HepG2 (cell line): ENCODE measurements around the gene RGS19. TPM values are rescaled to one million over a fixed set of nuclear protein-coding genes. Genes with fewer than 3 reads are reported as not detected.

Experiments
- CREB1 ChIP-seq, 2 experiments: fragments of 450-650 bp in 1 of 2; IDR thresholded peaks; 2 replicates each; pipeline ENCODE4 v1.6.1; 2016 to 2017; ENCODE audit warnings: control low read depth in 1 of 2, mild to moderate bottlenecking in 1 of 2, missing compliant biosample characterization in 1 of 2, missing genetic modification characterization in 1 of 2
- HMGXB4 ChIP-seq, 2 experiments: sonication (generic) in 1 of 2; formaldehyde crosslinking in 1 of 2; IDR thresholded peaks; 2 replicates each; pipeline versions ENCODE4 v1.4.0 to v1.6.1; 2018 to 2020; ENCODE audit warnings: missing genetic modification reagents in 2 of 2, borderline replicate concordance in 1 of 2, low read depth in 1 of 2, mild to moderate bottlenecking in 1 of 2, missing biosample characterization in 1 of 2
- HNRNPK ChIP-seq: fragments of 200-400 bp; formaldehyde crosslinking; IDR thresholded peaks from 2 replicates; pipeline ENCODE4 v1.6.1; 2018; ENCODE audit warnings: low read length, low read depth, moderate library complexity, mild to moderate bottlenecking; ENCODE audit not compliant: poor library complexity, severe bottlenecking
- IKZF5 ChIP-seq: IDR thresholded peaks from 2 replicates; pipeline ENCODE4 v1.6.1; 2018; ENCODE audit warnings: missing genetic modification reagents, mild to moderate bottlenecking, missing compliant biosample characterization
- IRF2 ChIP-seq: IDR thresholded peaks from 2 replicates; pipeline ENCODE4 v1.6.1; 2018; ENCODE audit warnings: missing genetic modification reagents, missing compliant biosample characterization
- ISL2 ChIP-seq: sonication (generic); formaldehyde crosslinking; IDR thresholded peaks from 2 replicates; pipeline ENCODE4 v1.5.0; 2020; ENCODE audit warnings: missing genetic modification reagents
- MEIS1 ChIP-seq: sonication (generic); formaldehyde crosslinking; IDR thresholded peaks from 2 replicates; pipeline ENCODE4 v1.9.0; 2021; ENCODE audit warnings: mild to moderate bottlenecking, missing genetic modification reagents, moderate library complexity, borderline replicate concordance
- PHF8 ChIP-seq: sonication (generic); formaldehyde crosslinking; IDR thresholded peaks from 2 replicates; pipeline ENCODE4 v1.5.0; 2020; ENCODE audit warnings: missing genetic modification reagents
- RXRB ChIP-seq: IDR thresholded peaks from 2 replicates; pipeline ENCODE4 v1.6.1; 2016; ENCODE audit warnings: borderline replicate concordance, missing genetic modification reagents, missing compliant biosample characterization
- SIN3B ChIP-seq: fragments of 150-350 bp; IDR thresholded peaks from 2 replicates; pipeline ENCODE4 v1.6.1; 2014; ENCODE audit warnings: low read length
- SMYD3 ChIP-seq: sonication (generic); formaldehyde crosslinking; IDR thresholded peaks from 2 replicates; pipeline ENCODE4 v1.8.1; 2023; ENCODE audit warnings: mild to moderate bottlenecking, missing genetic modification reagents
- TSC22D2 ChIP-seq: sonication (generic); formaldehyde crosslinking; IDR thresholded peaks from 2 replicates; pipeline ENCODE4 v1.5.1; 2020; ENCODE audit warnings: missing genetic modification reagents, mild to moderate bottlenecking, borderline replicate concordance
- ZNF317 ChIP-seq: sonication (generic); formaldehyde crosslinking; IDR thresholded peaks from 2 replicates; pipeline ENCODE4 v1.5.0; 2020; ENCODE audit warnings: mild to moderate bottlenecking, missing genetic modification reagents
- ZNF468 ChIP-seq: sonication (generic); formaldehyde crosslinking; IDR thresholded peaks from 2 replicates; pipeline ENCODE4 v1.8.0; 2022; ENCODE audit warnings: mild to moderate bottlenecking, moderate library complexity, missing genetic modification reagents
- ZNF746 ChIP-seq: sonication (generic); formaldehyde crosslinking; IDR thresholded peaks from 2 replicates; pipeline ENCODE4 v1.8.0; 2022; ENCODE audit warnings: mild to moderate bottlenecking, missing genetic modification reagents
- polyA plus RNA-seq, 8 experiments: library from polyadenylated mRNA; depleted of rRNA in 3 of 8; stranded (reverse) in 7 of 8; unstranded in 1 of 8; fragments of >200 nt; fragmentation: Illumina TruSeq in 4 of 8; extraction: Trizol in 4 of 8; gene quantifications; 2 replicates each; pipeline versions ENCODE4 v1.2.1 to v1.2.3, GENCODE V29; 2011 to 2016; ENCODE audit warnings: low read depth in 4 of 8, missing spikeins in 1 of 8, mixed read lengths in 1 of 8; ENCODE audit not compliant: insufficient read depth in 1 of 8
- total RNA-seq, 5 experiments: library from RNA; depleted of rRNA; stranded (reverse); fragments of >200 nt; fragmentation: Illumina TruSeq; extraction: Trizol; gene quantifications; 2 replicates each; pipeline ENCODE4 v1.2.3, GENCODE V29; 2016; ENCODE audit warnings: low read depth in 1 of 5
- TF ChIP-seq, protein P1 (sequence below): sonication (generic); formaldehyde crosslinking; IDR thresholded peaks from 2 replicates; pipeline ENCODE4 v1.4.0; 2020; ENCODE audit warnings: missing genetic modification reagents, borderline replicate concordance
- TF ChIP-seq, protein P2 (sequence below): sonication (generic); formaldehyde crosslinking; IDR thresholded peaks from 2 replicates; pipeline ENCODE4 v1.8.0; 2022; ENCODE audit warnings: missing genetic modification reagents, low read depth, mild to moderate bottlenecking, borderline replicate concordance
- TF ChIP-seq, protein P3 (sequence below): sonication (generic); formaldehyde crosslinking; IDR thresholded peaks from 2 replicates; pipeline ENCODE4 v1.5.1; 2020; ENCODE audit warnings: missing genetic modification reagents, mild to moderate bottlenecking, borderline replicate concordance

The RGS19 gene
- total and polyA plus RNA-seq, 2 of the 13 experiments (the other 11 are each of a cell fraction or from before 2014, with no cell fraction given): 10.7 to 11.9 TPM

- TF ChIP-seq, protein P1, sequence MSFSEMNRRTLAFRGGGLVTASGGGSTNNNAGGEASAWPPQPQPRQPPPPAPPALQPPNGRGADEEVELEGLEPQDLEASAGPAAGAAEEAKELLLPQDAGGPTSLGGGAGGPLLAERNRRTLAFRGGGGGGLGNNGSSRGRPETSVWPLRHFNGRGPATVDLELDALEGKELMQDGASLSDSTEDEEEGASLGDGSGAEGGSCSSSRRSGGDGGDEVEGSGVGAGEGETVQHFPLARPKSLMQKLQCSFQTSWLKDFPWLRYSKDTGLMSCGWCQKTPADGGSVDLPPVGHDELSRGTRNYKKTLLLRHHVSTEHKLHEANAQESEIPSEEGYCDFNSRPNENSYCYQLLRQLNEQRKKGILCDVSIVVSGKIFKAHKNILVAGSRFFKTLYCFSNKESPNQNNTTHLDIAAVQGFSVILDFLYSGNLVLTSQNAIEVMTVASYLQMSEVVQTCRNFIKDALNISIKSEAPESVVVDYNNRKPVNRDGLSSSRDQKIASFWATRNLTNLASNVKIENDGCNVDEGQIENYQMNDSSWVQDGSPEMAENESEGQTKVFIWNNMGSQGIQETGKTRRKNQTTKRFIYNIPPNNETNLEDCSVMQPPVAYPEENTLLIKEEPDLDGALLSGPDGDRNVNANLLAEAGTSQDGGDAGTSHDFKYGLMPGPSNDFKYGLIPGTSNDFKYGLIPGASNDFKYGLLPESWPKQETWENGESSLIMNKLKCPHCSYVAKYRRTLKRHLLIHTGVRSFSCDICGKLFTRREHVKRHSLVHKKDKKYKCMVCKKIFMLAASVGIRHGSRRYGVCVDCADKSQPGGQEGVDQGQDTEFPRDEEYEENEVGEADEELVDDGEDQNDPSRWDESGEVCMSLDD (CRISPR knock-in tag): 0 out of 2 replicates have a peak, but pooled peaks have one; percentile 8
- no peak for TF ChIP-seq IKZF5 (CRISPR knock-in tag)
- no peak; the same call in 1 of the 2 replicates for TF ChIP-seq ISL2 (CRISPR knock-in tag)
- TF ChIP-seq HNRNPK: peak; percentile 83
- no peak for TF ChIP-seq ZNF746 (CRISPR knock-in tag)
- TF ChIP-seq ZNF317 (CRISPR knock-in tag): 0 out of 2 replicates have a peak, but pooled peaks have one; percentile 59
- peak; percentile 72 for TF ChIP-seq PHF8 (CRISPR knock-in tag)
- TF ChIP-seq SMYD3 (CRISPR knock-in tag): 0 out of 2 replicates have a peak, but pooled peaks have one; percentile 47
- no peak for TF ChIP-seq CREB1 (IDR thresholded peaks at IDR 0.05)
- TF ChIP-seq CREB1 (CRISPR knock-in tag; IDR thresholded peaks at IDR 0.05): no peak
- no peak for TF ChIP-seq MEIS1 (CRISPR knock-in tag)
- no peak; a peak in 1 of 4 replicates for TF ChIP-seq HMGXB4 (CRISPR knock-in tag; IDR thresholded peaks at IDR 0.05; ENCODE audit: borderline replicate concordance in 1 of 2, low read depth in 1 of 2)
- TF ChIP-seq RXRB: 0 out of 2 replicates have a peak, but pooled peaks have one; percentile 24
- TF ChIP-seq SIN3B: no peak
- 0 out of 2 replicates have a peak, but pooled peaks have one; percentile 12 for TF ChIP-seq ZNF468 (CRISPR knock-in tag)
- TF ChIP-seq, protein P2, sequence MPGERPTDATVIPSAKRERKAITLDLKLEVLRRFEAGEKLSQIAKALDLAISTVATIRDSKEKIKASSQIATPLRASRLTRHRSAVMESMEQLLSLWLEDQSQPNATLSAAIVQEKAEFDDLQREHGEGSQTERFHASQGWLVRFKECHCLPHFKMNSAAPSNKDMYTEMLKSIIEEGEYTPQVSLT (CRISPR knock-in tag): no peak; the same call in 1 of the 2 replicates
- TF ChIP-seq TSC22D2: no peak
- TF ChIP-seq, protein P3, sequence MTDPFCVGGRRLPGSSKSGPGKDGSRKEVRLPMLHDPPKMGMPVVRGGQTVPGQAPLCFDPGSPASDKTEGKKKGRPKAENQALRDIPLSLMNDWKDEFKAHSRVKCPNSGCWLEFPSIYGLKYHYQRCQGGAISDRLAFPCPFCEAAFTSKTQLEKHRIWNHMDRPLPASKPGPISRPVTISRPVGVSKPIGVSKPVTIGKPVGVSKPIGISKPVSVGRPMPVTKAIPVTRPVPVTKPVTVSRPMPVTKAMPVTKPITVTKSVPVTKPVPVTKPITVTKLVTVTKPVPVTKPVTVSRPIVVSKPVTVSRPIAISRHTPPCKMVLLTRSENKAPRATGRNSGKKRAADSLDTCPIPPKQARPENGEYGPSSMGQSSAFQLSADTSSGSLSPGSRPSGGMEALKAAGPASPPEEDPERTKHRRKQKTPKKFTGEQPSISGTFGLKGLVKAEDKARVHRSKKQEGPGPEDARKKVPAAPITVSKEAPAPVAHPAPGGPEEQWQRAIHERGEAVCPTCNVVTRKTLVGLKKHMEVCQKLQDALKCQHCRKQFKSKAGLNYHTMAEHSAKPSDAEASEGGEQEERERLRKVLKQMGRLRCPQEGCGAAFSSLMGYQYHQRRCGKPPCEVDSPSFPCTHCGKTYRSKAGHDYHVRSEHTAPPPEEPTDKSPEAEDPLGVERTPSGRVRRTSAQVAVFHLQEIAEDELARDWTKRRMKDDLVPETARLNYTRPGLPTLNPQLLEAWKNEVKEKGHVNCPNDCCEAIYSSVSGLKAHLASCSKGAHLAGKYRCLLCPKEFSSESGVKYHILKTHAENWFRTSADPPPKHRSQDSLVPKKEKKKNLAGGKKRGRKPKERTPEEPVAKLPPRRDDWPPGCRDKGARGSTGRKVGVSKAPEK (CRISPR knock-in tag): no peak
- 0 out of 2 replicates have a peak, but pooled peaks have one; percentile 34 for TF ChIP-seq IRF2 (CRISPR knock-in tag)
These were observed 15.8 kb downstream of the RGS19 start (continued) for GRCh38 chr20:64063389-64064144.
